ENCODE data around the gene UCP3.

UCP3 gene

GRCh38 chr11:74043450-74043849, 34.6 kb upstream of the UCP3 start:
- no peak for TF ChIP-seq CTCF (IDR thresholded peaks at IDR 0.05; ENCODE audit: extremely low read depth, missing control alignments)

GRCh38 chr11:74037309-74037708, 28.4 kb upstream of the UCP3 start:
- no peak for DNase-seq (ENCODE audit: low spot score)
- no peak for TF ChIP-seq CTCF (IDR thresholded peaks at IDR 0.05; ENCODE audit: extremely low read depth, missing control alignments)

More at GRCh38 chr11:74043450-74043849, 34.6 kb upstream of the UCP3 start:
- DNase-seq (ENCODE audit: low spot score): no peak

- TF ChIP-seq CTCF (IDR thresholded peaks at IDR 0.05; ENCODE audit: extremely low read depth, missing control alignments): no peak
- no peak for DNase-seq (ENCODE audit: low spot score)
Measured at GRCh38 chr11:74035264-74035663, 26.4 kb upstream of the UCP3 start.

- DNase-seq (ENCODE audit: low spot score): no peak
Measured at GRCh38 chr11:74033046-74033445, 24.2 kb upstream of the UCP3 start.

GRCh38 chr11:74030723-74031676, 22.1 kb upstream of the UCP3 start:
- no peak for TF ChIP-seq CTCF (IDR thresholded peaks at IDR 0.05; ENCODE audit: extremely low read depth, missing control alignments)

More at GRCh38 chr11:74033046-74033445, 24.2 kb upstream of the UCP3 start:
- no peak for TF ChIP-seq CTCF (IDR thresholded peaks at IDR 0.05; ENCODE audit: extremely low read depth, missing control alignments)

GRCh38 chr11:74025467-74026166, 16.7 kb upstream of the UCP3 start:
- no peak for TF ChIP-seq CTCF (IDR thresholded peaks at IDR 0.05; ENCODE audit: extremely low read depth, missing control alignments)
- DNase-seq (ENCODE audit: low spot score): no peak

More at GRCh38 chr11:74030723-74031676, 22.1 kb upstream of the UCP3 start:
- DNase-seq (ENCODE audit: low spot score): no peak

Measured in GM20000 (cell line).